WTC11 (cell line): ENCODE results near the gene ERICH3. TPM values are rescaled to one million over a fixed set of nuclear protein-coding genes. Genes with fewer than 3 reads are reported as not detected.

ENCODE experiments used
- ATAC-seq: fragments of 200-7000 bp; cut with Tn5 transposase; 2 replicates; pipeline ENCODE4 v1.10.0; 2021; ENCODE audit warnings: mild to moderate bottlenecking, moderate library complexity
- CTCF ChIA-PET: fragments of 300-600 bp; sonication (Branson Sonifier 250); formaldehyde crosslinking; loops from one replicate; lab custom pipeline; 2021; ENCODE audit warnings: antibody characterized with exemption; lab: Charles Lee
- POLR2A ChIA-PET: fragments of 350-600 bp; sonication (Branson Sonifier 250); formaldehyde crosslinking; loops from one replicate; lab custom pipeline; 2021; ENCODE audit warnings: antibody characterized with exemption; lab: Charles Lee
- DNase-seq: peaks from one replicate; pipeline ENCODE4 v3.0.0; 2021; ENCODE audit warnings: low spot score
- H3K27ac Mint-ChIP-seq: 2 replicates; pipeline ENCODE4 v1.8.0; 2021; ENCODE audit warnings: mixed read lengths
- H3K27me3 Mint-ChIP-seq: 2 replicates; pipeline ENCODE4 v1.8.0; 2021; ENCODE audit warnings: low read depth, mild to moderate bottlenecking, moderate library complexity, mixed read lengths
- H3K36me3 Mint-ChIP-seq: 2 replicates; pipeline ENCODE4 v1.8.0; 2021; ENCODE audit warnings: mixed read lengths
- H3K4me1 Mint-ChIP-seq: 2 replicates; pipeline ENCODE4 v1.8.0; 2022; ENCODE audit warnings: mixed read lengths
- H3K4me3 Mint-ChIP-seq: 2 replicates; pipeline ENCODE4 v1.8.0; 2021; ENCODE audit warnings: mild to moderate bottlenecking, moderate library complexity, mixed read lengths
- H3K9me3 Mint-ChIP-seq: 2 replicates; pipeline ENCODE4 v1.8.0; 2021; ENCODE audit warnings: mixed read lengths
- CBFB ChIP-seq: sonication (generic); formaldehyde crosslinking; IDR thresholded peaks from 2 replicates; pipeline ENCODE4 v1.8.1; 2022; ENCODE audit warnings: mild to moderate bottlenecking, low read depth, missing genetic modification reagents
- ELF4 ChIP-seq: sonication (generic); formaldehyde crosslinking; IDR thresholded peaks from 2 replicates; pipeline ENCODE4 v1.8.1; 2022; ENCODE audit warnings: low read depth, mild to moderate bottlenecking, moderate library complexity, missing genetic modification reagents
- JUN ChIP-seq: sonication (generic); formaldehyde crosslinking; IDR thresholded peaks from 2 replicates; pipeline ENCODE4 v1.8.0; 2023; ENCODE audit warnings: mild to moderate bottlenecking, missing genetic modification reagents
- OVOL2 ChIP-seq: fragments of 250-450 bp; sonication (Bioruptor Pico); IDR thresholded peaks from 2 replicates; pipeline ENCODE4 v1.9.0; 2021; ENCODE audit warnings: mild to moderate bottlenecking, borderline replicate concordance
- TEAD1 ChIP-seq: sonication (generic); formaldehyde crosslinking; IDR thresholded peaks from 2 replicates; pipeline ENCODE4 v1.8.0; 2022; ENCODE audit warnings: mild to moderate bottlenecking, missing genetic modification reagents
- total RNA-seq: library from RNA; stranded (reverse); gene quantifications from 3 replicates; pipeline ENCODE4 v1.2.3, GENCODE V29; 2021
- TF ChIP-seq, protein P1 (sequence below): fragments of 250-450 bp; sonication (Bioruptor Pico); IDR thresholded peaks from 2 replicates; pipeline ENCODE4 v1.9.0; 2021; ENCODE audit warnings: mild to moderate bottlenecking, borderline replicate concordance
- TF ChIP-seq, protein P2 (sequence below): sonication (generic); formaldehyde crosslinking; IDR thresholded peaks from 2 replicates; pipeline ENCODE4 v1.8.1; 2023; ENCODE audit warnings: mild to moderate bottlenecking, missing genetic modification reagents, moderate library complexity
- TF ChIP-seq, protein P3 (sequence below): sonication (generic); formaldehyde crosslinking; IDR thresholded peaks from 2 replicates; pipeline ENCODE4 v1.8.1; 2023; ENCODE audit warnings: mild to moderate bottlenecking, missing genetic modification reagents, borderline replicate concordance
- TF ChIP-seq, protein P4 (sequence below): sonication (generic); formaldehyde crosslinking; IDR thresholded peaks from 2 replicates; pipeline ENCODE4 v1.8.0; 2023; ENCODE audit warnings: missing genetic modification reagents, mild to moderate bottlenecking, borderline replicate concordance
- TF ChIP-seq, protein P5 (sequence below): sonication (generic); formaldehyde crosslinking; IDR thresholded peaks from 2 replicates; pipeline ENCODE4 v1.8.1; 2022; ENCODE audit warnings: low read depth, missing genetic modification reagents, borderline replicate concordance
- TF ChIP-seq, protein P6 (sequence below): sonication (generic); formaldehyde crosslinking; IDR thresholded peaks from 2 replicates; pipeline ENCODE4 v1.8.1; 2023; ENCODE audit warnings: mild to moderate bottlenecking, missing genetic modification reagents, moderate library complexity
- TF ChIP-seq, protein P7 (sequence below): fragments of 250-450 bp; sonication (Bioruptor Pico); IDR thresholded peaks from 2 replicates; pipeline ENCODE4 v2.1.2; 2022; ENCODE audit warnings: mild to moderate bottlenecking, moderate library complexity
- TF ChIP-seq, protein P8 (sequence below): sonication (generic); formaldehyde crosslinking; IDR thresholded peaks from 2 replicates; pipeline ENCODE4 v1.8.0; 2022; ENCODE audit warnings: mild to moderate bottlenecking, missing genetic modification reagents

The ERICH3 gene
- total RNA-seq, 1 experiment from 2014 or later: 0.07 TPM

DNA sequence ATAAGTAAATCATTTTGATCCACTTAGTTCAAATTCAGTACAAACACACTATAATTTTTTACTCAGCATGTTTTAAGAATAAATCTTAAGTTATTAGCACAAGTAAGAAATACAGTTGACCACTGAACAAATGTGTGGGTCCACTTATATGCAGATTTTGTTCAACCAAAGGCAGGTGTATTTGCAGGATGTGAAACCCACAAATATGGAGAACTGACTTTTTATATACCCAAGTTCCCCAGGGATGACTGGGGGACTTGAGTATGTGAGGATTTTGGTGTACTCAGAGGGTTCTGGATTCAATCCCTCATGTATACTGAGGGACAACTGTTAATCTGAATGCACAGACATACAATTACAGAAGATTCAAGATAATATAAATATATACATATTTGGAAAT, 25.7 kb upstream of the ERICH3 start:
- no peak overlapping the region for H3K4me3 Mint-ChIP-seq

DNA sequence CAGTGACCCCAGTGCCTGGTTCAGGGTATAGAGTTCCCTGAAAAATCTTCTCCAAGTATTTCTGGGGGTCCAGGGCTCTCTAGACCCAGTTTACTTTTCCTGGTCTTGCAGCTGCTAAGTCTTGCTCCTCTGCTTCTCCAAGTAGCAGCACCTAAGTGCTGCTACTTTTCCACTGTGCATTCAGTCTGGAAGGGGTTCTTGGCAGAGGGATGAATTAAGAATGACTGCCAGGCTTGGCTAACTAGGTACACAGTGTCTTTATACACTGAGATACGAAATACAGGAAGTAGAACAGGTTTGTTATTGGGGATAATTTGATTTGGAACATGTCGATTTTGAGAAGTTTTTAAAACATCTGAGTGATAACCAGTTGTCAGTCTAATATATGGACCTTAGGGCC, 24.2 kb upstream of the ERICH3 start:
- H3K27ac Mint-ChIP-seq: no peak overlapping the region
- no peaks in the 10 kb centered on the region for H3K36me3 Mint-ChIP-seq
- POLR2A ChIA-PET: no interaction called here
- DNase-seq: no peak
- ATAC-seq: no peak
- no peak overlapping the region for H3K4me3 Mint-ChIP-seq
- 0 out of 2 replicates have a peak, but pooled peaks cover 3% of the 10 kb centered on the region for H3K4me1 Mint-ChIP-seq
- H3K9me3 Mint-ChIP-seq: peaks cover 4% of the 10 kb centered on the region
- no peaks in the 10 kb centered on the region for H3K27me3 Mint-ChIP-seq
- CTCF ChIA-PET: interaction anchor here (1.3 kb wide), 1 partner anchor 36 kb away, joined by 5 read pairs; no protein-coding TSS in a partner anchor
- TF ChIP-seq, protein P1, sequence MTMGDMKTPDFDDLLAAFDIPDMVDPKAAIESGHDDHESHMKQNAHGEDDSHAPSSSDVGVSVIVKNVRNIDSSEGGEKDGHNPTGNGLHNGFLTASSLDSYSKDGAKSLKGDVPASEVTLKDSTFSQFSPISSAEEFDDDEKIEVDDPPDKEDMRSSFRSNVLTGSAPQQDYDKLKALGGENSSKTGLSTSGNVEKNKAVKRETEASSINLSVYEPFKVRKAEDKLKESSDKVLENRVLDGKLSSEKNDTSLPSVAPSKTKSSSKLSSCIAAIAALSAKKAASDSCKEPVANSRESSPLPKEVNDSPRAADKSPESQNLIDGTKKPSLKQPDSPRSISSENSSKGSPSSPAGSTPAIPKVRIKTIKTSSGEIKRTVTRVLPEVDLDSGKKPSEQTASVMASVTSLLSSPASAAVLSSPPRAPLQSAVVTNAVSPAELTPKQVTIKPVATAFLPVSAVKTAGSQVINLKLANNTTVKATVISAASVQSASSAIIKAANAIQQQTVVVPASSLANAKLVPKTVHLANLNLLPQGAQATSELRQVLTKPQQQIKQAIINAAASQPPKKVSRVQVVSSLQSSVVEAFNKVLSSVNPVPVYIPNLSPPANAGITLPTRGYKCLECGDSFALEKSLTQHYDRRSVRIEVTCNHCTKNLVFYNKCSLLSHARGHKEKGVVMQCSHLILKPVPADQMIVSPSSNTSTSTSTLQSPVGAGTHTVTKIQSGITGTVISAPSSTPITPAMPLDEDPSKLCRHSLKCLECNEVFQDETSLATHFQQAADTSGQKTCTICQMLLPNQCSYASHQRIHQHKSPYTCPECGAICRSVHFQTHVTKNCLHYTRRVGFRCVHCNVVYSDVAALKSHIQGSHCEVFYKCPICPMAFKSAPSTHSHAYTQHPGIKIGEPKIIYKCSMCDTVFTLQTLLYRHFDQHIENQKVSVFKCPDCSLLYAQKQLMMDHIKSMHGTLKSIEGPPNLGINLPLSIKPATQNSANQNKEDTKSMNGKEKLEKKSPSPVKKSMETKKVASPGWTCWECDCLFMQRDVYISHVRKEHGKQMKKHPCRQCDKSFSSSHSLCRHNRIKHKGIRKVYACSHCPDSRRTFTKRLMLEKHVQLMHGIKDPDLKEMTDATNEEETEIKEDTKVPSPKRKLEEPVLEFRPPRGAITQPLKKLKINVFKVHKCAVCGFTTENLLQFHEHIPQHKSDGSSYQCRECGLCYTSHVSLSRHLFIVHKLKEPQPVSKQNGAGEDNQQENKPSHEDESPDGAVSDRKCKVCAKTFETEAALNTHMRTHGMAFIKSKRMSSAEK: no peak
- TF ChIP-seq CBFB (CRISPR knock-in tag): no peak
- TF ChIP-seq, protein P2, sequence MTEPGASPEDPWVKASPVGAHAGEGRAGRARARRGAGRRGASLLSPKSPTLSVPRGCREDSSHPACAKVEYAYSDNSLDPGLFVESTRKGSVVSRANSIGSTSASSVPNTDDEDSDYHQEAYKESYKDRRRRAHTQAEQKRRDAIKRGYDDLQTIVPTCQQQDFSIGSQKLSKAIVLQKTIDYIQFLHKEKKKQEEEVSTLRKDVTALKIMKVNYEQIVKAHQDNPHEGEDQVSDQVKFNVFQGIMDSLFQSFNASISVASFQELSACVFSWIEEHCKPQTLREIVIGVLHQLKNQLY: no peak
- TF ChIP-seq, protein P3, sequence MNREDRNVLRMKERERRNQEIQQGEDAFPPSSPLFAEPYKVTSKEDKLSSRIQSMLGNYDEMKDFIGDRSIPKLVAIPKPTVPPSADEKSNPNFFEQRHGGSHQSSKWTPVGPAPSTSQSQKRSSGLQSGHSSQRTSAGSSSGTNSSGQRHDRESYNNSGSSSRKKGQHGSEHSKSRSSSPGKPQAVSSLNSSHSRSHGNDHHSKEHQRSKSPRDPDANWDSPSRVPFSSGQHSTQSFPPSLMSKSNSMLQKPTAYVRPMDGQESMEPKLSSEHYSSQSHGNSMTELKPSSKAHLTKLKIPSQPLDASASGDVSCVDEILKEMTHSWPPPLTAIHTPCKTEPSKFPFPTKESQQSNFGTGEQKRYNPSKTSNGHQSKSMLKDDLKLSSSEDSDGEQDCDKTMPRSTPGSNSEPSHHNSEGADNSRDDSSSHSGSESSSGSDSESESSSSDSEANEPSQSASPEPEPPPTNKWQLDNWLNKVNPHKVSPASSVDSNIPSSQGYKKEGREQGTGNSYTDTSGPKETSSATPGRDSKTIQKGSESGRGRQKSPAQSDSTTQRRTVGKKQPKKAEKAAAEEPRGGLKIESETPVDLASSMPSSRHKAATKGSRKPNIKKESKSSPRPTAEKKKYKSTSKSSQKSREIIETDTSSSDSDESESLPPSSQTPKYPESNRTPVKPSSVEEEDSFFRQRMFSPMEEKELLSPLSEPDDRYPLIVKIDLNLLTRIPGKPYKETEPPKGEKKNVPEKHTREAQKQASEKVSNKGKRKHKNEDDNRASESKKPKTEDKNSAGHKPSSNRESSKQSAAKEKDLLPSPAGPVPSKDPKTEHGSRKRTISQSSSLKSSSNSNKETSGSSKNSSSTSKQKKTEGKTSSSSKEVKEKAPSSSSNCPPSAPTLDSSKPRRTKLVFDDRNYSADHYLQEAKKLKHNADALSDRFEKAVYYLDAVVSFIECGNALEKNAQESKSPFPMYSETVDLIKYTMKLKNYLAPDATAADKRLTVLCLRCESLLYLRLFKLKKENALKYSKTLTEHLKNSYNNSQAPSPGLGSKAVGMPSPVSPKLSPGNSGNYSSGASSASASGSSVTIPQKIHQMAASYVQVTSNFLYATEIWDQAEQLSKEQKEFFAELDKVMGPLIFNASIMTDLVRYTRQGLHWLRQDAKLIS (CRISPR knock-in tag): no peak
- no peak for TF ChIP-seq ELF4 (CRISPR knock-in tag)
- TF ChIP-seq, protein P4, sequence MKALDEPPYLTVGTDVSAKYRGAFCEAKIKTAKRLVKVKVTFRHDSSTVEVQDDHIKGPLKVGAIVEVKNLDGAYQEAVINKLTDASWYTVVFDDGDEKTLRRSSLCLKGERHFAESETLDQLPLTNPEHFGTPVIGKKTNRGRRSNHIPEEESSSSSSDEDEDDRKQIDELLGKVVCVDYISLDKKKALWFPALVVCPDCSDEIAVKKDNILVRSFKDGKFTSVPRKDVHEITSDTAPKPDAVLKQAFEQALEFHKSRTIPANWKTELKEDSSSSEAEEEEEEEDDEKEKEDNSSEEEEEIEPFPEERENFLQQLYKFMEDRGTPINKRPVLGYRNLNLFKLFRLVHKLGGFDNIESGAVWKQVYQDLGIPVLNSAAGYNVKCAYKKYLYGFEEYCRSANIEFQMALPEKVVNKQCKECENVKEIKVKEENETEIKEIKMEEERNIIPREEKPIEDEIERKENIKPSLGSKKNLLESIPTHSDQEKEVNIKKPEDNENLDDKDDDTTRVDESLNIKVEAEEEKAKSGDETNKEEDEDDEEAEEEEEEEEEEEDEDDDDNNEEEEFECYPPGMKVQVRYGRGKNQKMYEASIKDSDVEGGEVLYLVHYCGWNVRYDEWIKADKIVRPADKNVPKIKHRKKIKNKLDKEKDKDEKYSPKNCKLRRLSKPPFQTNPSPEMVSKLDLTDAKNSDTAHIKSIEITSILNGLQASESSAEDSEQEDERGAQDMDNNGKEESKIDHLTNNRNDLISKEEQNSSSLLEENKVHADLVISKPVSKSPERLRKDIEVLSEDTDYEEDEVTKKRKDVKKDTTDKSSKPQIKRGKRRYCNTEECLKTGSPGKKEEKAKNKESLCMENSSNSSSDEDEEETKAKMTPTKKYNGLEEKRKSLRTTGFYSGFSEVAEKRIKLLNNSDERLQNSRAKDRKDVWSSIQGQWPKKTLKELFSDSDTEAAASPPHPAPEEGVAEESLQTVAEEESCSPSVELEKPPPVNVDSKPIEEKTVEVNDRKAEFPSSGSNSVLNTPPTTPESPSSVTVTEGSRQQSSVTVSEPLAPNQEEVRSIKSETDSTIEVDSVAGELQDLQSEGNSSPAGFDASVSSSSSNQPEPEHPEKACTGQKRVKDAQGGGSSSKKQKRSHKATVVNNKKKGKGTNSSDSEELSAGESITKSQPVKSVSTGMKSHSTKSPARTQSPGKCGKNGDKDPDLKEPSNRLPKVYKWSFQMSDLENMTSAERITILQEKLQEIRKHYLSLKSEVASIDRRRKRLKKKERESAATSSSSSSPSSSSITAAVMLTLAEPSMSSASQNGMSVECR (CRISPR knock-in tag): no peak
- TF ChIP-seq, protein P5, sequence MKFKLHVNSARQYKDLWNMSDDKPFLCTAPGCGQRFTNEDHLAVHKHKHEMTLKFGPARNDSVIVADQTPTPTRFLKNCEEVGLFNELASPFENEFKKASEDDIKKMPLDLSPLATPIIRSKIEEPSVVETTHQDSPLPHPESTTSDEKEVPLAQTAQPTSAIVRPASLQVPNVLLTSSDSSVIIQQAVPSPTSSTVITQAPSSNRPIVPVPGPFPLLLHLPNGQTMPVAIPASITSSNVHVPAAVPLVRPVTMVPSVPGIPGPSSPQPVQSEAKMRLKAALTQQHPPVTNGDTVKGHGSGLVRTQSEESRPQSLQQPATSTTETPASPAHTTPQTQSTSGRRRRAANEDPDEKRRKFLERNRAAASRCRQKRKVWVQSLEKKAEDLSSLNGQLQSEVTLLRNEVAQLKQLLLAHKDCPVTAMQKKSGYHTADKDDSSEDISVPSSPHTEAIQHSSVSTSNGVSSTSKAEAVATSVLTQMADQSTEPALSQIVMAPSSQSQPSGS: no peak
- TF ChIP-seq, protein P6, sequence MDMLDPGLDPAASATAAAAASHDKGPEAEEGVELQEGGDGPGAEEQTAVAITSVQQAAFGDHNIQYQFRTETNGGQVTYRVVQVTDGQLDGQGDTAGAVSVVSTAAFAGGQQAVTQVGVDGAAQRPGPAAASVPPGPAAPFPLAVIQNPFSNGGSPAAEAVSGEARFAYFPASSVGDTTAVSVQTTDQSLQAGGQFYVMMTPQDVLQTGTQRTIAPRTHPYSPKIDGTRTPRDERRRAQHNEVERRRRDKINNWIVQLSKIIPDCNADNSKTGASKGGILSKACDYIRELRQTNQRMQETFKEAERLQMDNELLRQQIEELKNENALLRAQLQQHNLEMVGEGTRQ (CRISPR knock-in tag): no peak
- no peak for TF ChIP-seq OVOL2 (CRISPR knock-in tag)

More for the DNA sequence above, 25.7 kb upstream of the ERICH3 start:
- Mint-ChIP-seq H3K36me3 (peaks cover 7% of the 10 kb centered on the region), H3K9me3 (no peaks in the 10 kb centered on the region), H3K4me1 (no peaks in the 10 kb centered on the region), H3K27me3 (no peaks in the 10 kb centered on the region), H3K27ac (no peak overlapping the region)
- TF ChIP-seq JUN (no peak), TEAD1 (CRISPR knock-in tag) (no peak)
- TF ChIP-seq, protein P7, sequence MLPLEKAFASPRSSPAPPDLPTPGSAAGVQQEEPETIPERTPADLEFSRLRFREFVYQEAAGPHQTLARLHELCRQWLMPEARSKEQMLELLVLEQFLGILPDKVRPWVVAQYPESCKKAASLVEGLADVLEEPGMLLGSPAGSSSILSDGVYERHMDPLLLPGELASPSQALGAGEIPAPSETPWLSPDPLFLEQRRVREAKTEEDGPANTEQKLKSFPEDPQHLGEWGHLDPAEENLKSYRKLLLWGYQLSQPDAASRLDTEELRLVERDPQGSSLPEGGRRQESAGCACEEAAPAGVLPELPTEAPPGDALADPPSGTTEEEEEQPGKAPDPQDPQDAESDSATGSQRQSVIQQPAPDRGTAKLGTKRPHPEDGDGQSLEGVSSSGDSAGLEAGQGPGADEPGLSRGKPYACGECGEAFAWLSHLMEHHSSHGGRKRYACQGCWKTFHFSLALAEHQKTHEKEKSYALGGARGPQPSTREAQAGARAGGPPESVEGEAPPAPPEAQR (CRISPR knock-in tag): no peak
- TF ChIP-seq, protein P8, sequence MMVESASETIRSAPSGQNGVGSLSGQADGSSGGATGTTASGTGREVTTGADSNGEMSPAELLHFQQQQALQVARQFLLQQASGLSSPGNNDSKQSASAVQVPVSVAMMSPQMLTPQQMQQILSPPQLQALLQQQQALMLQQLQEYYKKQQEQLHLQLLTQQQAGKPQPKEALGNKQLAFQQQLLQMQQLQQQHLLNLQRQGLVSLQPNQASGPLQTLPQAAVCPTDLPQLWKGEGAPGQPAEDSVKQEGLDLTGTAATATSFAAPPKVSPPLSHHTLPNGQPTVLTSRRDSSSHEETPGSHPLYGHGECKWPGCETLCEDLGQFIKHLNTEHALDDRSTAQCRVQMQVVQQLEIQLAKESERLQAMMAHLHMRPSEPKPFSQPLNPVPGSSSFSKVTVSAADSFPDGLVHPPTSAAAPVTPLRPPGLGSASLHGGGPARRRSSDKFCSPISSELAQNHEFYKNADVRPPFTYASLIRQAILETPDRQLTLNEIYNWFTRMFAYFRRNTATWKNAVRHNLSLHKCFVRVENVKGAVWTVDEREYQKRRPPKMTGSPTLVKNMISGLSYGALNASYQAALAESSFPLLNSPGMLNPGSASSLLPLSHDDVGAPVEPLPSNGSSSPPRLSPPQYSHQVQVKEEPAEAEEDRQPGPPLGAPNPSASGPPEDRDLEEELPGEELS (CRISPR knock-in tag): no peak
- no peak for ATAC-seq
- DNase-seq: no peak
- ChIA-PET POLR2A (no interaction called here), CTCF (no interaction called here)
